ENCODE results near the gene PARVG. TPM values are rescaled to one million over a fixed set of nuclear protein-coding genes. Genes with fewer than 3 reads are reported as not detected.

PARVG gene
- total RNA-seq, 1 donor from 2014 or later = not detected

DNA sequence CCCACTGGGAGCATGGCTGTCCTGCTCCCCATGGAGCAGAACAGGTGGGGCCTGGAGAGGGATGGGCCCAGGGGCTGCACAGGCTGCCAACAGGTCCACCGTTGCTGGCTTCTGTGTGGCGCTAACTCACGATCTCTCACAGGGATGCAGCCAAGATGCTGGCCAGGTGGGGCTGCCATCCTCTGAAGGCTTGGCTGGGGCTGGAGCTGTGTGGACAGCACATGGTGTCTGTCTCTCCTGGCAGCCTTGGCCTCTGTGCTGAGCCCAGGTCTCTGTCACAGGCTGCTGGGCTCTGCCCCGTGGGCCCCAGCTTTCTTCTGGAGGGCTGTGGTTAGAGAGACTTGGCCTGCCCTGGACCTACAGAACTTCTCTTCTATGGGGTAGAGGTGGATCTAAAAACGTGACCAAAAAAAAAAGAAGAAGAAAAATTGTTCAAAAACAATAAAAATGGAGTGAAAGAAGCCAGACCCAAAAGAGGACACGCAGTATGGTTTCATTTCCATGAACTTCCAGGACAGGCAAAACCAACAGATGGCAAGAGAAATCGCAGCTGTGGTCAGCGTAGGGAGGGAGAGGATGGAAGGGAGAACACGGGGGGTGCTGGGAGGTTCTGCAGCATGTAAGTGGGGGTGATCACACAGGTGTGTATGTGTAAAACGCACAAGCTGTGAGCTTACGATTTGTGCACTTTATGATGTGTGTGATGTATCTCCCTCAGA, 12.2 kb downstream of the PARVG start:
- DNase-seq = no peak
- no peak overlapping the region for H3K27ac Mint-ChIP-seq (ENCODE audit: unreplicated experiment)
- H3K4me3 Mint-ChIP-seq (ENCODE audit: unreplicated experiment) = no peak overlapping the region
- TF ChIP-seq, protein P1, sequence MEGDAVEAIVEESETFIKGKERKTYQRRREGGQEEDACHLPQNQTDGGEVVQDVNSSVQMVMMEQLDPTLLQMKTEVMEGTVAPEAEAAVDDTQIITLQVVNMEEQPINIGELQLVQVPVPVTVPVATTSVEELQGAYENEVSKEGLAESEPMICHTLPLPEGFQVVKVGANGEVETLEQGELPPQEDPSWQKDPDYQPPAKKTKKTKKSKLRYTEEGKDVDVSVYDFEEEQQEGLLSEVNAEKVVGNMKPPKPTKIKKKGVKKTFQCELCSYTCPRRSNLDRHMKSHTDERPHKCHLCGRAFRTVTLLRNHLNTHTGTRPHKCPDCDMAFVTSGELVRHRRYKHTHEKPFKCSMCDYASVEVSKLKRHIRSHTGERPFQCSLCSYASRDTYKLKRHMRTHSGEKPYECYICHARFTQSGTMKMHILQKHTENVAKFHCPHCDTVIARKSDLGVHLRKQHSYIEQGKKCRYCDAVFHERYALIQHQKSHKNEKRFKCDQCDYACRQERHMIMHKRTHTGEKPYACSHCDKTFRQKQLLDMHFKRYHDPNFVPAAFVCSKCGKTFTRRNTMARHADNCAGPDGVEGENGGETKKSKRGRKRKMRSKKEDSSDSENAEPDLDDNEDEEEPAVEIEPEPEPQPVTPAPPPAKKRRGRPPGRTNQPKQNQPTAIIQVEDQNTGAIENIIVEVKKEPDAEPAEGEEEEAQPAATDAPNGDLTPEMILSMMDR (IDR thresholded peaks at IDR 0.05; ENCODE audit: partially characterized antibody, unreplicated experiment) = no peak
- H3K36me3 Mint-ChIP-seq (ENCODE audit: unreplicated experiment) = no peaks in the 10 kb centered on the region
- peaks cover 2% of the 10 kb centered on the region for H3K4me1 Mint-ChIP-seq (ENCODE audit: low read depth, unreplicated experiment)
- peaks cover 6% of the 10 kb centered on the region for H3K9me3 Mint-ChIP-seq (ENCODE audit: unreplicated experiment)
- no peaks in the 10 kb centered on the region for H3K27me3 Mint-ChIP-seq (ENCODE audit: unreplicated experiment)

DNA sequence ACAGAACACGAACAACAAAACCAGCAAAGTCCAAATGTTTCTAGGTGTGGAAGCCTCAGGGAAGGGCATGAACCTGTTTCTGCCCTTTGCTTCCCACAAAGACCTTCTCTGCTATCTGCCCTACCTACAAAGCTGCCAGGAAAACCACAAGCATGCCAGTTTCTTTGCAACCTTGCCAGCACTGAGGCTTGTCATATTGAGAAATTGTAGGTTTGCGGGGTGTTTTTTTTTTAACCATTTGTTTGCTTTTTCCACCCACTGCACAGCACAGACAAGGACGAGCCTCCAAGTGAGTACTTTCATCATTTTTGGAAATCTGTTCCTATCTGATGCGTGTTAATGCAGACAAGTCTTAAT, 12.8 kb downstream of the PARVG start:
- no peak for DNase-seq
- H3K36me3 Mint-ChIP-seq (ENCODE audit: unreplicated experiment) = no peaks in the 10 kb centered on the region
- H3K4me3 Mint-ChIP-seq (ENCODE audit: unreplicated experiment) = no peak overlapping the region
- H3K27ac Mint-ChIP-seq (ENCODE audit: unreplicated experiment) = no peak overlapping the region
- TF ChIP-seq, protein P1 (IDR thresholded peaks at IDR 0.05; ENCODE audit: partially characterized antibody, unreplicated experiment) = no peak
- peaks cover 6% of the 10 kb centered on the region for H3K9me3 Mint-ChIP-seq (ENCODE audit: unreplicated experiment)
- no peaks in the 10 kb centered on the region for H3K27me3 Mint-ChIP-seq (ENCODE audit: unreplicated experiment)
- peaks cover 2% of the 10 kb centered on the region for H3K4me1 Mint-ChIP-seq (ENCODE audit: low read depth, unreplicated experiment)

DNA sequence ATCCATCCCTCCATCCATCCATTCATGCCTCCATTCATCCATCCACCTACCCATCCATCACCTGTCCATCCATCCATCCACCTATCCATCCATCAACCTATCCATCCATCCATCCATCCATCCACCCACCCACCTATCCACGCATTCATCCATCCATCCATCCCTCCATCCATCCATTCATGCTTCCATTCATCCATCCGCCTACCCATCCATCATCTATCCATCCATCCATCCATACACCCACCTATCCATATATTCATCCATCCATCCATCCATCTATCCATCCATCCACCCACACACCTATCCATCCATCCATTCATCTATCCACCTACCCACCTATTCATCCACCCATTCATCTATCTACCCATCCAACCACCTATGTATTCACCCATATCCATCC, 13.8 kb downstream of the PARVG start:
- Mint-ChIP-seq H3K9me3 (ENCODE audit: unreplicated experiment) (peaks cover 6% of the 10 kb centered on the region), H3K27me3 (ENCODE audit: unreplicated experiment) (no peaks in the 10 kb centered on the region), H3K36me3 (ENCODE audit: unreplicated experiment) (no peaks in the 10 kb centered on the region), H3K27ac (ENCODE audit: unreplicated experiment) (no peak overlapping the region), H3K4me1 (ENCODE audit: low read depth, unreplicated experiment) (peaks cover 2% of the 10 kb centered on the region), H3K4me3 (ENCODE audit: unreplicated experiment) (no peak overlapping the region)
- DNase-seq = no peak
- TF ChIP-seq, protein P1 (IDR thresholded peaks at IDR 0.05; ENCODE audit: partially characterized antibody, unreplicated experiment) = no peak

DNA sequence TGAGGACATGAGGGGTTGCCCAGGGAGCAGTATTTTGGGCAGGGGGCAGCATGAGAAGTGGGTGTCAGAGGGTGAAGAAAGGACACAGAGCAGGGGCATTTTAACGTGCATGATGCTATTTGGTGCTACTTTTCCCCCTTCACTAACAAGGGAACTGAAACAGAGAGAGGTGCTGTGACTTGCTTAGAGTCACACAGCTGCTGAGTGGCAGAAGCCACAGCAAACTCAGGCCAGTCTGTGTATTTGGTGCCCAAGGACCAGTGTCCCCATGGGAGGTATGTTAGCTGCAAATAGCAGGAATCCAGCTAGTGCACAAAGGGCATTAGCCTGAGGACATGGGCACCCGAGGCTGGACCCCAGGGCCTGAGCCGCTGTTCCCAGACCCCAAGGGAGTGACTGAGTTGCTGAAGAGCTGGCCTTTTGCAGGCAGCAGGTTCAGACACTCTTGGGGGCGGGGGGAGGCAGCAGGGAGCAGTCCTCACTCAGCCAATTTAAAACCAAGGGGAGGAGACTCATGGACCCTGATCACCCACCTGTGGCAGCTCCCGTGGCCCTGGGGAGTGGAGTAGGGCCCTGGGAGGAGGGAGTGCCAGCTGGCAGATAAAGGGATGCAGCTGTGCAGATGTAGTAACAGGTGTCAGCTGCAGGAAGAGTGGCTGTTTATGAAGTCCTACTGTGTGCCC, 14.6 kb downstream of the PARVG start:
- no peak for DNase-seq
- TF ChIP-seq, protein P1 (IDR thresholded peaks at IDR 0.05; ENCODE audit: partially characterized antibody, unreplicated experiment) = no peak
- H3K27me3 Mint-ChIP-seq (ENCODE audit: unreplicated experiment) = no peaks in the 10 kb centered on the region
- H3K4me1 Mint-ChIP-seq (ENCODE audit: low read depth, unreplicated experiment) = peaks cover 2% of the 10 kb centered on the region
- no peak overlapping the region for H3K4me3 Mint-ChIP-seq (ENCODE audit: unreplicated experiment)
- no peak overlapping the region for H3K27ac Mint-ChIP-seq (ENCODE audit: unreplicated experiment)
- H3K9me3 Mint-ChIP-seq (ENCODE audit: unreplicated experiment) = peaks cover 6% of the 10 kb centered on the region
- no peaks in the 10 kb centered on the region for H3K36me3 Mint-ChIP-seq (ENCODE audit: unreplicated experiment)

DNA sequence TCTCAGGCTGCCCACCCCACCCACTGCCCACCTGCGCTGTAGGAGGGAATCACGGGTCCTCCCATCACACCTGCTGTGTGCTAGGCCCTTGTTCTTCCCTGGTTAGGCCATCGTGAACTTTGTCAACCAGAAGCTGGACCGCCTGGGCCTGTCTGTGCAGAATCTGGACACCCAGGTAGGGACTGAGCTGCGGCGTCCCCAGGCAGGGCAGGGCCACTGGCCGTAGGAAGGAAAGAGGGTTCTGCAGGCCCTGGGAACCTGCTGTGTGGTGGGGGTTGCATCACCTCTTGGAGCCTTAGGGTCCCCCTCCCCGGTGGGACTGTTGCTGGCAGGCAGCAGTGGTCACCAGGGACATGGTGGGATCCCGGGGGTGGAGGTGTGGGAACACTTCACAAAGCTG, 15.5 kb downstream of the PARVG start:
- Mint-ChIP-seq H3K4me3 (ENCODE audit: unreplicated experiment) (no peak overlapping the region), H3K36me3 (ENCODE audit: unreplicated experiment) (no peaks in the 10 kb centered on the region), H3K4me1 (ENCODE audit: low read depth, unreplicated experiment) (peaks cover 2% of the 10 kb centered on the region), H3K27me3 (ENCODE audit: unreplicated experiment) (no peaks in the 10 kb centered on the region), H3K9me3 (ENCODE audit: unreplicated experiment) (peaks cover 6% of the 10 kb centered on the region), H3K27ac (ENCODE audit: unreplicated experiment) (no peak overlapping the region)
- DNase-seq = no peak
- TF ChIP-seq, protein P1 (IDR thresholded peaks at IDR 0.05; ENCODE audit: partially characterized antibody, unreplicated experiment) = no peak

Measured in glutamatergic neuron (in vitro differentiated cells).